Activated CD4-positive, alpha-beta T cell treated with anti-CD3 and anti-CD28 coated beads, Interleukin-2, Interleukin-4, amounts not matched to agents 100 ng/mL and 50 ng/mL, durations not matched to agents 16 hours and 8 hours (primary cell): ENCODE measurements around the gene U2AF1L4.
"Not testable (repeated sequence)": the region's sequence is repeated elsewhere in the genome, so short reads cannot be mapped to it uniquely, and the experiment has no call there.

Source experiments
- DNase-seq: peaks from one replicate; pipeline ENCODE4 v3.0.0-alpha.2; 2020; ENCODE audit warnings: low spot score

The U2AF1L4 gene

GRCh38 chr19:35780717-35781116 is 35.5 kb upstream of the U2AF1L4 start:
- DNase-seq, result no peak

GRCh38 chr19:35780058-35780457 is 34.8 kb upstream of the U2AF1L4 start:
- no peak for DNase-seq

GRCh38 chr19:35779033-35779432 is 33.8 kb upstream of the U2AF1L4 start:
- DNase-seq, result no peak

- no peak for DNase-seq
These were observed 32.7 kb upstream of the U2AF1L4 start for GRCh38 chr19:35777961-35778360.

- DNase-seq, result no peak
These were observed 32.0 kb upstream of the U2AF1L4 start for GRCh38 chr19:35777086-35777841.

GRCh38 chr19:35776102-35776788 is 31.0 kb upstream of the U2AF1L4 start:
- DNase-seq, result no peak

GRCh38 chr19:35775298-35776101 is 30.3 kb upstream of the U2AF1L4 start, which contains the start of gene ARHGAP33:
ARHGAP33 (plus strand) TSS chr19:35775564; CDS start chr19:35775659, 95 bp downstream.
- DNase-seq, result peak; percentile 99

- no peak for DNase-seq
These were observed 29.8 kb upstream of the U2AF1L4 start for GRCh38 chr19:35775046-35775297.

- DNase-seq, result no peak
These were observed 29.2 kb upstream of the U2AF1L4 start for GRCh38 chr19:35774274-35775045.

- no peak for DNase-seq
These were observed 28.0 kb upstream of the U2AF1L4 start for GRCh38 chr19:35773020-35773806.

GRCh38 chr19:35772362-35772761 is 27.1 kb upstream of the U2AF1L4 start:
- not testable (repeated sequence) for DNase-seq

- no peak for DNase-seq
These were observed 22.8 kb upstream of the U2AF1L4 start for GRCh38 chr19:35768082-35768421.

- no peak for DNase-seq
These were observed 22.3 kb upstream of the U2AF1L4 start for GRCh38 chr19:35767288-35768081.

GRCh38 chr19:35766571-35767104 is 21.4 kb upstream of the U2AF1L4 start:
- DNase-seq, result no peak

- no peak for DNase-seq
These were observed 19.5 kb upstream of the U2AF1L4 start for GRCh38 chr19:35764432-35765315.

- DNase-seq, result no peak
These were observed 15.6 kb upstream of the U2AF1L4 start for GRCh38 chr19:35760711-35761349.

- DNase-seq, result no peak
These were observed 14.5 kb upstream of the U2AF1L4 start for GRCh38 chr19:35759697-35760096.

- peak; percentile 100 for DNase-seq
These were observed 12.8 kb upstream of the U2AF1L4 start, which contains the start of gene PROSER3 for GRCh38 chr19:35757749-35758608. PROSER3 (plus strand) TSS chr19:35758176; CDS start chr19:35758216, 40 bp downstream.
